Stimulated activated CD4-positive, alpha-beta T cell treated with anti-CD3 and anti-CD28 coated beads, Interleukin-12 subunit alpha, Interleukin-12 subunit beta, amount 100 ng/mL, for 24 hours (primary cell): Measurements from ENCODE around the gene KCTD3.

ENCODE experiments used
- DNase-seq, 2 experiments: peaks; one replicate each; pipeline ENCODE4 v3.0.0-alpha.2; 2020; ENCODE audit warnings: low read depth in 2 of 2

The KCTD3 gene

DNA sequence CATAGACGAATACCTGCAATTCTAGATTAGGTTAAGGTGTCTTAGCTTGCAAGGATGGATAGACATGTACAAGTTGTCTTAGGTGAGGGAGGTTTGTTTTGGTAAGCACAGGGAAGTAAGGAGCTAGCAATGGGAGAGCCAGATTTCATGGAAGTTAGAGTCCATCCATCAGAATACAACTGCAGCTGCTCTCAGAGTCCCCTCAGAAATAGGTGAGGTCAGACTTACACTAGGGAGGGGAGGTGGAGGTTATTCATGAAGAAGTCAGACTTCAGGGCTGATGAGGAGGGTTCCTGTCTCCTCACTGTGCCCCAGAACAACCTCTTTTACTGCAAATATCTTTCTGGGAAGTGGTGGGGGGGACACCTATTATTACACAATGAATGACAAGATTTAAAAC is 85.3 kb downstream of the KCTD3 start:
- no peak for DNase-seq

DNA sequence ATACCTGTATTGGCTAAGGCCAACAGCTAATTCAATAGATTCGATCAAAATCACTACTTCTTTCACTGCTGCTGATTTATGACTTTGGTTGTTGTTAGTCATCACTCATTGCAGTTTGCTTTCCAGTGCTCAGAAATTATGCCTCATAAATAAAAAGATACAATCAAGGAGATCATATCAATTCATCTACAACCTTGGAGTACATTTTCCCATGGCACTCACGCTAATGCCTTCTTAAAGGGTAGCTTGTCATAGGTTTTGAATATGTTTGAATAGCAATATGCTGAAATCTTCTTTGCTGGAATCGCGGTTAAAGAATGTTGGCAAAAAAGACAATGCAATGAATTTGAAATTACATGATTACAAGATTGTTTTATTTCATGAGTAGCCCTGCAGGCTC is 89.9 kb downstream of the KCTD3 start:
- no peak for DNase-seq

DNA sequence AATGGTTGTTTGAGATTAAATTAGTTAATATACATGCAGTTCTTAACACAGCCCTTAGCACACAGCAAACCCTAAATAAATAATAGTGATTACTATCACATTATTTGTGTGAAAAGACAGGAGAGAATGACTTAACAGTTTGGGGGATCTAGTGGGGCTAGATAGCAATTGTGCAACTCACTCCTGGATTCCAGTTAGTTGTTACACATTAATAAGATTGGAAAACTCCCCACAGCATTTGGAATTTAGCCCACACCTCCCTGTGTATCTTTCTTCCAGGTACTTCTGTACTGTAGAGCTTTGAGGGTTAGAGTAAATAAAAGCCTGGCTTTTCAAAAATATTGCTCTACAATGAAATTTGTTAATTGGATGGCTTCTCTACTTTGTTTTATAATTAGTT is 93.2 kb downstream of the KCTD3 start:
- no peak for DNase-seq

DNA sequence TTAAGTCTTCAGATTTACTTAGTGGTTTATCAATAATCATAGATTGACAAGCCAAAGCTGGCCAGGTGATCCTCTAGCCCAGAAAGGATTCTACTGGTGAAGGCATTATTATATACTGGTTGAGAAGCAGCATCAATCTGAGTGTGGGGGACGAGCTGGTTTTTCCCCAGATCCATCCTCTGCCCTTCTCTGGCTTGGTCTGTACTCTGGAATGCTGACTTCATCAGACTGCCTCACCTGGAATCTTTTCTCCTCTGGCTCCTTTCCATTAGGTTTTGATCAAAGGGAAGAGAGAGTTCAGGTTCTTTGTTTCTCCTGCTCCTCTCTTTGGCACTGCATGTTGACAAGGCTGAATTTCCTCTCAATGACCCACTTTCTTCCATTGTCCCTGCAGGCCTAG is 93.9 kb downstream of the KCTD3 start:
- DNase-seq = no peak

DNA sequence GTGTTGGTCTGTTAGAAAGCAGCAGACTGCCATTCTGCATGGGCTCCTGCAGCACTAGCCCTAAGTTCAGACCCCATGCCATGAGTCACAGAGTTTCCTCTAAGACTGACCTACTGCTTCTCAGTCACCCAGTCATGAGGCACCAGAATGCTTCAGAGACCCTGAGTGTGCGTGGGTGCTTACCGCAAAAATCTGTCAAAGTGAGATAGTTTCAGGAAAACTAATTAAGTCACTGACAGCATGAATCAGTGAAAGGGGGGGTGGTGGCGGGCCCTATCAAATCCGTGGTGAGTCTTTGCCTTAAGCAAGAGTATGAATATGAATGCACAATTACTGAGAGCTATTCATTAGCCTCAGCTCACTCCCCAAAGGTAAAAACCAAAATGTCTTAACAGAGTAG is 98.1 kb downstream of the KCTD3 start:
- DNase-seq = no peak

DNA sequence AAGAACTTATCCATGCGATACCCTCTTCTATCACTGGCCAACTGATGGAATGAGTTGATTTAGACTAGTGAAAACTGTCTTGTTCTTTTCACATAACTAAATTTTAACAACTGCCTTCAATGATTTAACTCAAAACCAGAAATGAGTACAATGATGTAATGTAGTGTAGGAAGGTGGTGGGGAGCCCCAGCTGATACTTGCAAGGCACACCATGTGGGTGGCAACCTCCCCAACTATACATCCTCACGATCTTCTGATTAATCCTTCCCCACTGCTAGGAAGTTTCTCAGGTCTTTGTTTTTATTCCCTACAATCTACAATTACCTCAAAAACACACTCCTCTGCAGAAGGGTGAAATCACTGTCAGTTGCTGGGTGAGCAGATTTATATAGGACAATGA is 100.7 kb downstream of the KCTD3 start:
- DNase-seq = no peak

DNA sequence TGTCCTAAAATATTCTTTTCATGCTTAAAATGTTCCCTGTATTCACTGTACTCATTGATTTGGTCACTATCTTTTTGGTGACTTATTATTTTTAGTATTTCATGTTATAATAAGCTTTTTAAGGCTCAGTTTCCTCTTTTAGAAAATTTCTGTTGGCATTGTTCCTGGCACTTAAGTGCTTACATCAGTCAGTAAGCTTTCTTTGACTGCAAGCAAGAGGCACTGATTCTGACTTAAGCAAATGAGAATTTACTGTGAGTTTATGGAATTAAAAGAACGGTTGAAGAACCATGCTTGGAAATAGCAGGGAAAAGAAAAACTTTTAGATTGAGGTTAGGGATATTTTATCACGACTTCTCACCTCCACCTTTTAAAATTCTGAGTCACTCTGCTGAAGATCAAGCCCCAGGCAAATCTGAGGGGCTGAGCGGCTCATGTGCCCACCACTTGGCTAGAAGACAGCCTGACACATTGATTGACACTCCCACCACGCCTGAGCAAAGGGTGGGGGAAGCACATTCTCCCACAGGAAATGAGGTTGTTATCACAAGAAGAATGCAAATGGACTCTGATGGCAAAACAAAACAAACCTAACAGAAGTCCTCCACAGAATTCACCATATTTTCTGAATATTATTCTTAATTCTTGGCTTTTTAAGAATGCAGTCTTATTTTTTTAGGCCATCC is 102.8 kb downstream of the KCTD3 start:
- no peak for DNase-seq
